ENCODE results near the gene CARD19. TPM values are rescaled to one million over a fixed set of nuclear protein-coding genes. Genes with fewer than 3 reads are reported as not detected.

Gene CARD19
- total and polyA plus RNA-seq, 2 donors (not counting 1 experiment from before 2014, with no cell fraction given), result 31.9 to 63.4 TPM

GRCh38 chr9:93086447-93087224 is 9.4 kb upstream of the CARD19 start:
- Histone ChIP-seq H3K27ac (ENCODE audit: low read length in 2 of 2) (no peak overlapping the region), H3K4me3 (ENCODE audit: control extremely low read depth in 1 of 5, extremely low read depth in 1 of 5, insufficient read depth in 1 of 5, low read depth in 2 of 5, low read length in 4 of 5) (no peak overlapping the region), H3K9me3 (ENCODE audit: control extremely low read depth in 1 of 3, control insufficient read depth in 2 of 3, insufficient read depth in 1 of 3, low read length in 2 of 3) (peaks cover 0 to 19% (median 0%) of the 10 kb centered on the region in 3 donors), H3K4me1 (ENCODE audit: control insufficient read depth in 2 of 2, insufficient read depth in 2 of 2, low read length in 2 of 2) (peaks cover 12 to 14% of the 10 kb centered on the region in 2 donors), H3K36me3 (replicated peaks in 1 of 2; ENCODE audit: control extremely low read depth in 1 of 2, control insufficient read depth in 1 of 2, extremely low read depth in 1 of 2, insufficient read depth in 2 of 2, low read length in 1 of 2) (peaks cover 7 to 49% of the 10 kb centered on the region in 2 experiments), H3K27me3 (replicated peaks in 1 of 4; ENCODE audit: control extremely low read depth in 1 of 4, control insufficient read depth in 3 of 4, insufficient read depth in 4 of 4, low read length in 3 of 4) (no peaks in the 10 kb centered on the region), H3K79me2 (ENCODE audit: control insufficient read depth, insufficient read depth, low read length) (no peaks in the 10 kb centered on the region), H3K9ac (ENCODE audit: low read length) (no peak overlapping the region), H4K20me1 (ENCODE audit: control insufficient read depth, insufficient read depth, low read length, poor library complexity, severe bottlenecking) (no peaks in the 10 kb centered on the region), H2AFZ (ENCODE audit: insufficient read depth, low read depth, low read length, poor library complexity, severe bottlenecking) (no peak overlapping the region), H3K4me2 (replicated peaks; ENCODE audit: low read depth, low read length, poor library complexity, severe bottlenecking) (no peak overlapping the region)
- DNase-seq (no peak), ATAC-seq (ENCODE audit: low read depth) (no peak)
- Mint-ChIP-seq H3K9me3 (ENCODE audit: insufficient read depth) (peaks cover 5% of the 10 kb centered on the region), H3K27me3 (no peaks in the 10 kb centered on the region), H3K4me1 (peaks cover 16% of the 10 kb centered on the region), H3K4me3 (no peak overlapping the region), H3K27ac (no peak overlapping the region)
- intact Hi-C loops (cut with micrococcal nuclease), result no loop called here
- ChIA-PET CTCF (interaction anchor here (0.7 to 2.0 kb wide), 2 partner anchors 16 to 18 kb away, joined by 4 to 5 read pairs; no protein-coding TSS in a partner anchor), POLR2A (no interaction called here)
- whole genome bisulfite sequencing (ENCODE audit: insufficient coverage), result 82% methylated on average over 3 of the region's 8 CpGs
- TF ChIP-seq CTCF (IDR thresholded peaks at IDR 0.05), result no peak
- TF ChIP-seq EZH2 (IDR thresholded peaks at IDR 0.05; ENCODE audit: borderline replicate concordance, insufficient read depth, low read depth, low read length, poor library complexity, severe bottlenecking), result no peak
